ENCODE data around the gene SPATS1.

SPATS1 gene

DNA sequence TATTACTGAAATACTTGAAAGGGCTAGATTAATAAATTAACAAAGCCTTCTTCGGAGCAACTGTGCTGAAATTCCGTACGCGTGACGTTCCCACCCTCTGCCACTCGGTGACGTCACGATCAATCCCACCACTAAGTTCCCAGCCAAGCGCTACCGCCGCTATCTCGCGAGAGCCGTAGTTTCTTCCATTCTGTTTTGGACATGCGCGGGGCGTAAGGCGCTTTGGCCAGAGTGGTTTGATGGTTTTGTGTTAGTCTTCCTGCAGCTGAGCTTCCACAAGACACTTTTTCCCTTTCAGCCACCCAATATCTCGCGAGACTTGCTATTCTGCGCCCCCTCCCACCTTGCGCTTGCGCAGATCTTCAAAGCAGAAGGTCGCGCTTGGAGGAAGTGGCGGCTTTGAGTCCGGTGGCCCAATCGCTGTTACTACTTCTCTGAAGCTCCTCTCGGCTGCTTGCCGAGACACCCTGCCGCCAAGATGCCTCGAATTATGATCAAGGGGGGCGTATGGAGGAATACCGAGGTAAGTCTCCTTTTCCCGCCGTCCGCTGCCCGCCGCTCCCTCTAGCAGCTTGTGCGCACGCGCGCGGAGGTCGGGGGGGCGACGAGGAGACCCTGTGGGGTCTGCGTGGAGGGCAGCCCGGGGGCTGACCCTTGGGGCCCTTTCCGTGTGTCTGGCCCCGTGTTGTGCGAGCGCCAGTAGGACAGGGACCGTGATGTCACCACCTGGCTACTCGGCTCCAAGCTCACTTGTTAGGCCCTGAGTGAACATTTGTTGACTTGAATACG is 45.1 kb downstream of the SPATS1 start, which contains the start of gene CDC5L:
TSS of gene CDC5L (plus strand) at position 361 of the 789 bp plus-strand sequence. CDS start at position 479, 118 bp downstream.
- peak; percentile 96 for DNase-seq (ENCODE audit: extremely low spot score)
- TF ChIP-seq TARDBP (IDR thresholded peaks at IDR 0.05) (peak; percentile 51; the same call in 1 of the 2 replicates), ELF4 (IDR thresholded peaks at IDR 0.05) (peak; percentile 73), FOXK2 (IDR thresholded peaks at IDR 0.05) (no peak), BHLHE40 (IDR thresholded peaks at IDR 0.05; ENCODE audit: borderline replicate concordance) (no peak), L3MBTL2 (conservative IDR thresholded peaks at IDR 0.05) (peak; percentile 97), SP1 (IDR thresholded peaks at IDR 0.05) (peak; percentile 82; the same call in 1 of the 2 replicates)
- TF ChIP-seq, protein P1, sequence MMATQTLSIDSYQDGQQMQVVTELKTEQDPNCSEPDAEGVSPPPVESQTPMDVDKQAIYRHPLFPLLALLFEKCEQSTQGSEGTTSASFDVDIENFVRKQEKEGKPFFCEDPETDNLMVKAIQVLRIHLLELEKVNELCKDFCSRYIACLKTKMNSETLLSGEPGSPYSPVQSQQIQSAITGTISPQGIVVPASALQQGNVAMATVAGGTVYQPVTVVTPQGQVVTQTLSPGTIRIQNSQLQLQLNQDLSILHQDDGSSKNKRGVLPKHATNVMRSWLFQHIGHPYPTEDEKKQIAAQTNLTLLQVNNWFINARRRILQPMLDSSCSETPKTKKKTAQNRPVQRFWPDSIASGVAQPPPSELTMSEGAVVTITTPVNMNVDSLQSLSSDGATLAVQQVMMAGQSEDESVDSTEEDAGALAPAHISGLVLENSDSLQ (IDR thresholded peaks at IDR 0.05) = peak; percentile 38; the same call in 1 of the 2 replicates
- ChIA-PET CTCF (interaction anchor here (0.9 kb wide), 1 partner anchor 131 kb away, joined by 4 read pairs; no protein-coding TSS in a partner anchor), POLR2A (interaction anchor here (0.6 to 2.6 kb wide), 24 partner anchors 9 to 596 kb away, joined by 3 to 20 read pairs (median 4); partner anchors contain the start of gene HSP90AB1)

DNA sequence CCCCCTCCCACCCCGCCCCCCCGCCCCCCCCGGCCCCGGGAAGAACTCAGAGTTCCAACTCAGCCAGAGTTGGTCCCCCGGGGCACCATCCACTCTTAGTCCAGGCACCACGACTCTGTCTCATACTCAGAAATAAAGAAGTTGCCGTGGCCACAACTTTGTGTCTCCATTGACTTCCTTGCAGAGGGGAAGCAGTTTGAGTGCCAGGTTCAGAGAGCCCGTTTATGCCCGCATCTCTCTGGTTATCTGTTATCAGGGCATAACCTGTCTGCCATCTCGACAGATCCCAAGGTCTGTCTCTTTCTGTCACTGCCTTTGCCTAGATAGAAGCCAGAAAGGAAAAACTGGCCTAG is 45.7 kb downstream of the SPATS1 start:
- no peak for DNase-seq (ENCODE audit: extremely low spot score)
- POLR2A ChIA-PET = interaction anchor here (1.2 to 2.2 kb wide), 10 partner anchors 9 to 69 kb away, joined by 3 to 20 read pairs (median 5); no protein-coding TSS in a partner anchor
- CTCF ChIA-PET = no interaction called here

DNA sequence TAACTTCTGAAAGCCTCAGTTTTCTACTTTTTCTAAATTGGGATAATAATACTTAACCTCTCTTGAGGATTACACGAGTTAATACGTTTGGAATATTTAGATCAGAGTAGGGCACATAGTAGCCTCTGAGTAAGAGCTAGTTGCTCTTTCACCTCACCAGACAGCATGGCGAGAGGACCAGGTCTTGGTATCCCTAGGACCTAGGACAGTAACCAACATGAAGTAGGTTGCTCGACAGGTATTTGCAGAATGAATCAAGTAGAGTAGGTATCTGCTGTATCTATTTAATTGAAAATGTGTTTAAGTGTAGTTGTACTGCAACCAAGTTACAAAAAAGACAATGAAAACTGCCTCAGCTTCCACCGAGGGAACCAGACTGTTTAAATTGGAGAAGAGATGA is 46.4 kb downstream of the SPATS1 start:
- no peak for DNase-seq (ENCODE audit: extremely low spot score)
- TF ChIP-seq FOXA1 (IDR thresholded peaks at IDR 0.05) = no peak
- no peak for TF ChIP-seq ARNT (IDR thresholded peaks at IDR 0.05)
- no peak for TF ChIP-seq NFRKB (IDR thresholded peaks at IDR 0.05)
- no peak for TF ChIP-seq L3MBTL2 (conservative IDR thresholded peaks at IDR 0.05)
- no peak for TF ChIP-seq LEF1 (IDR thresholded peaks at IDR 0.05; ENCODE audit: borderline replicate concordance)
- no peak for TF ChIP-seq HDGF (IDR thresholded peaks at IDR 0.05; ENCODE audit: borderline replicate concordance)
- TF ChIP-seq ELF4 (IDR thresholded peaks at IDR 0.05) = no peak
- TF ChIP-seq CTBP1 (IDR thresholded peaks at IDR 0.05; ENCODE audit: borderline replicate concordance) = no peak
- no peak for TF ChIP-seq FOXK2 (IDR thresholded peaks at IDR 0.05)
- no peak for TF ChIP-seq SUZ12 (IDR thresholded peaks at IDR 0.05)
- TF ChIP-seq TARDBP (IDR thresholded peaks at IDR 0.05) = no peak
- TF ChIP-seq, protein P1 (IDR thresholded peaks at IDR 0.05) = no peak
- TF ChIP-seq ZNF384 (IDR thresholded peaks at IDR 0.05) = no peak
- TF ChIP-seq SP1 (IDR thresholded peaks at IDR 0.05) = no peak
- TF ChIP-seq BHLHE40 (IDR thresholded peaks at IDR 0.05; ENCODE audit: borderline replicate concordance) = no peak
- ChIA-PET POLR2A (interaction anchor here (0.5 to 1.9 kb wide), 3 partner anchors 37 to 142 kb away, joined by 3 to 8 read pairs (median 3); partner anchors contain the start of gene HSP90AB1), CTCF (no interaction called here)

More for the DNA sequence above, 45.7 kb downstream of the SPATS1 start:
- TF ChIP-seq ARNT (IDR thresholded peaks at IDR 0.05) (no peak), ELF4 (IDR thresholded peaks at IDR 0.05) (no peak), HDGF (IDR thresholded peaks at IDR 0.05; ENCODE audit: borderline replicate concordance) (no peak), TARDBP (IDR thresholded peaks at IDR 0.05) (no peak), LEF1 (IDR thresholded peaks at IDR 0.05; ENCODE audit: borderline replicate concordance) (no peak), ZNF384 (IDR thresholded peaks at IDR 0.05) (no peak), NFRKB (IDR thresholded peaks at IDR 0.05) (no peak)
- TF ChIP-seq, protein P1 (IDR thresholded peaks at IDR 0.05) = no peak

DNA sequence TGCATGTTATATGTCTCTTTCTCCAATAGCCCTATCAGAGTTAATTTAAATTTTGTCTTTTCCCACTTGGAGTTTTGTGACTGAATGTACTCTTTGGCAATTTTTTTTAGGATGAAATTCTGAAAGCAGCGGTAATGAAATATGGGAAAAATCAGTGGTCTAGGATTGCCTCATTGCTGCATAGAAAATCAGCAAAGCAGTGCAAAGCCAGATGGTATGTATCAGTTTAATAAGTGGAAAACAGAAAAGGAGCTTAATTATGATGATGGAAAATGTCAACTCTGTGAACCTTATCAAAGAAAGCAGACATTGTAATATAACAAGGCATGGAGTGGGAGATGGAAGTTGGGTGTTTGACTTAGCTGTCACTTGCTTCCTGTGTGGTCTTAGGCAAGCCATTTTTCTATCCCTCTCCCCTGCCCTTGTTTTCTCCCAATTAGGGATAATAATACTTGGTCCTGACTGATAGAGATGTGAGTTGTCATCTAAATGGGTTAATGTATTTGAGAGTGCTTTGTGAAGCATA is 47.8 kb downstream of the SPATS1 start:
- CTCF ChIA-PET = interaction anchor here (0.7 kb wide), 1 partner anchor 394 kb away, joined by 5 read pairs; no protein-coding TSS in a partner anchor

More for the DNA sequence above, 47.8 kb downstream of the SPATS1 start:
- DNase-seq (ENCODE audit: extremely low spot score) = no peak
- TF ChIP-seq FOXM1 (IDR thresholded peaks at IDR 0.05; ENCODE audit: borderline replicate concordance) (no peak), CTBP1 (IDR thresholded peaks at IDR 0.05; ENCODE audit: borderline replicate concordance) (no peak), ZNF384 (IDR thresholded peaks at IDR 0.05) (no peak), SP1 (IDR thresholded peaks at IDR 0.05) (no peak), SUZ12 (IDR thresholded peaks at IDR 0.05) (no peak), HDGF (IDR thresholded peaks at IDR 0.05; ENCODE audit: borderline replicate concordance) (no peak), ELF4 (IDR thresholded peaks at IDR 0.05) (no peak), TARDBP (IDR thresholded peaks at IDR 0.05) (no peak), ARNT (IDR thresholded peaks at IDR 0.05) (no peak), BHLHE40 (IDR thresholded peaks at IDR 0.05; ENCODE audit: borderline replicate concordance) (no peak), FOXK2 (IDR thresholded peaks at IDR 0.05) (no peak), NFRKB (IDR thresholded peaks at IDR 0.05) (no peak), L3MBTL2 (conservative IDR thresholded peaks at IDR 0.05) (no peak), LEF1 (IDR thresholded peaks at IDR 0.05; ENCODE audit: borderline replicate concordance) (no peak), FOXA1 (IDR thresholded peaks at IDR 0.05) (no peak)
- TF ChIP-seq, protein P1 (IDR thresholded peaks at IDR 0.05) = no peak
- POLR2A ChIA-PET = interaction anchor here (1.6 kb wide), 1 partner anchor 144 kb away, joined by 3 read pairs; the partner anchor contains the start of gene HSP90AB1
